Ovary (tissue), 3 donors: ENCODE data around the gene PAK4.

Experiments
- CTCF ChIP-seq, 3 donors: fragments of 450-650 bp in 2 of 3; fragments of 200-600 bp in 1 of 3; IDR thresholded peaks; one replicate each; pipeline versions ENCODE4 v1.5.1 to v1.8.0; 2016 to 2022; ENCODE audit warnings: antibody characterized with exemption in 3 of 3, mild to moderate bottlenecking in 1 of 3
- EP300 ChIP-seq: sonication (generic); formaldehyde crosslinking; IDR thresholded peaks from one replicate; pipeline ENCODE4 v1.6.1; 2017; ENCODE audit warnings: antibody characterized with exemption
- POLR2A ChIP-seq: fragments of 450-650 bp; IDR thresholded peaks from one replicate; pipeline ENCODE4 v1.6.1; 2017; ENCODE audit warnings: antibody characterized with exemption, mild to moderate bottlenecking, moderate library complexity
- donor health status: DM: no; HTN: no; CAD: no.

GRCh38 chr19:39165857-39166256 lies 40.3 kb downstream of the PAK4 start:
- TF ChIP-seq POLR2A (no peak), CTCF (IDR thresholded peaks at IDR 0.05) (no peak), EP300 (no peak)
